Fibroblast of villous mesenchyme (primary cell): ENCODE results near the gene S100A16. TPM values are rescaled to one million over a fixed set of nuclear protein-coding genes. Genes with fewer than 3 reads are reported as not detected.

Source experiments
- DNase-seq: peaks from one replicate; pipeline ENCODE4 v3.0.0-alpha.2; 2010; ENCODE audit warnings: low read depth
- H3K4me3 ChIP-seq: 2 replicates; pipeline ENCODE4 v1.5.1; 2011; ENCODE audit warnings: low read depth, mild to moderate bottlenecking, low read length
- CTCF ChIP-seq: IDR thresholded peaks from 2 replicates; pipeline ENCODE4 v1.5.1; 2012; ENCODE audit warnings: low read depth, mild to moderate bottlenecking, low read length; ENCODE audit not compliant: insufficient read depth
- total RNA-seq: library from RNA; depleted of rRNA; stranded (reverse); fragments of >200 nt; gene quantifications from 2 replicates; pipeline ENCODE4 v1.2.3, GENCODE V29; 2012

S100A16 gene
- total RNA-seq, 1 donor: 206 TPM

- DNase-seq: no peak
- H3K4me3 ChIP-seq: no peak overlapping the region
- no peak for TF ChIP-seq CTCF
Measured at GRCh38 chr1:153639280-153639679, 26.3 kb upstream of the S100A16 start.

- no peak for TF ChIP-seq CTCF
- H3K4me3 ChIP-seq: no peak overlapping the region
- no peak for DNase-seq
Measured at GRCh38 chr1:153638261-153638660, 25.3 kb upstream of the S100A16 start.

- H3K4me3 ChIP-seq: no peak overlapping the region
- TF ChIP-seq CTCF: no peak
- no peak for DNase-seq
Measured at GRCh38 chr1:153636312-153636711, 23.4 kb upstream of the S100A16 start.

GRCh38 chr1:153635872-153636271, 22.9 kb upstream of the S100A16 start:
- no peak for TF ChIP-seq CTCF
- H3K4me3 ChIP-seq: peak overlapping the region; percentile 100
- no peak for DNase-seq

GRCh38 chr1:153633754-153634665, 21.1 kb upstream of the S100A16 start, which contains the start of gene CHTOP:
TSS of gene CHTOP (plus strand) at chr1:153634066. CDS start at chr1:153636589, 2,523 bp downstream.
- TF ChIP-seq CTCF: no peak
- DNase-seq: peak; percentile 99
- H3K4me3 ChIP-seq: peak within 1 kb of the TSS; percentile 100

- DNase-seq: no peak
- no peak for TF ChIP-seq CTCF
- peak overlapping the region; percentile 50 for H3K4me3 ChIP-seq
Measured at GRCh38 chr1:153633161-153633753, 20.3 kb upstream of the S100A16 start.
